Stimulated activated CD8-positive, alpha-beta memory T cell treated with anti-CD3 and anti-CD28 coated beads, Interleukin-7, amount 100 ng/mL, for 48 hours (primary cell): ENCODE data around the gene DCHS2.

ENCODE experiments used
- DNase-seq, 2 donors: peaks; one replicate each; pipeline ENCODE4 v3.0.0-alpha.2; 2020; ENCODE audit warnings: low read depth in 1 of 2; ENCODE audit errors: extremely low read depth in 1 of 2

Gene DCHS2

DNA sequence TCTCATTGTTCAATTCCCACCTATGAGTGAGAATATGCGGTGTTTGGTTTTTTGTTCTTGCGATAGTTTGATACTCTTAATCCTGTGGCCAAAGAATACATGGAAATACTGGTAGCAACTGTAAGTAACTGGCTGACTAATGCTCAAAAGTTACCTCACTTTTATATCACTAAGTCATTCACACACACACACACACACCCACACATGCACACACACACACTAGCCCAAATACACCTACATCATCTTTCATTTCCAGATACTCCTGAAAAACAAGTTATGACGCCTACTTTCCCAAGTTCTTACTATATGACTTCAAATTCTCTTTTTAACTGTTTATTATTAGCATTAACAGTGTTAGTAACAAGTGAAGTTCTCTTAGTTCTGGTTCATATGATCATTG is 101.3 kb downstream of the DCHS2 start:
- no peak for DNase-seq

DNA sequence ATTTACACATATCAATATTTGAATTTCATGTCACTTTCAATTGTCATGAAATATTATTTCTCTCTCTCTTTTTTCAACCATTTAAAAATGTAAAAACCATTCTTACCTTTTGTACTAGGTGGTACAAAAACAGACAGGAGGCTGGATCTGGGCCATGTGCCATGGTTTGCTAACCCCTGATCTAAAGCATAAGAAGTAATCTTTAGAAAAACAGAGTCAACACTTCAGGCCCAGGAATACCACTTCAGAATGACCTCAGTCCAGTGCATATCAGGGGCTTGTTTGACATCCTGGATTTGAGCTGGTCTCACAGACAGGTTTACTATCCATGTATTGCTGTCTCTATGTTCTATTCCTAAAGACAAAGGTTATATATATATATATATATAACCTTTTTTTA is 102.5 kb downstream of the DCHS2 start:
- DNase-seq: no peak

DNA sequence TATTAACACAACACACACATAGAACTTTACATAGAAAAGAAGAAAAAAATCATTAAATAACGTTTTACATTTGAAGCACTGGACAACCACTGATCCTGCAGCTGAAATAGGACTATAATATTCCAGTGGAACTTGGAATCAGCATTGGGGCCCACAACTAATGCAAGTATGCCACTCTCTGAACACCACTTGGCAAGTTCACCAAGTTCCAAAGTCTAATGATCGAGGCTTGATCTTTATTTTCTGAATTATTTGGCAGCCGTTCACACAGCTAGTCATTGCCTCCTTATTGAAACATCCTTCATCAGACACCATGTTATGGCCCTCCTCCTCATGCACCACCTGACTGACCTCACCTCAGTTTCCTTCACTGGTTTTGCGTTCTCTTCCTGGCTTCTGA is 107.6 kb downstream of the DCHS2 start:
- no peak for DNase-seq

DNA sequence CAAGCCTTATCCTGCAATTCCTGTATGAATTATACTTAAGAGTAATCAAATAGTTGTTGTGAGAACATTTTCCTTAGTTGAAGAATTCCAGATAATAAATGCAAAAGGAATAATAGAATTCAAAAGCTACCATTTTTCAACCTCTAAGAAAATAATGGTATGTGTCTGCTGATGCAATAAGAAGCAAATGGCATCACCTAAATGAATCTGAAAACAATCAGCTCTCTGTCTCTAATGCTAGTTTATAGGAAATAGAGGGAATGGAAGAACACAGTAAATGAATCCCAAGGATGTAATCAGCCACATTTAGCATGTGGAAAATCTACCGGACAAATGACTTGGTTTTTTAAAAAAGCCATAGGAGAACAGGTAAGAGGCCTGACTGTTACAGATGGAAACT is 115.1 kb downstream of the DCHS2 start:
- no peak for DNase-seq

DNA sequence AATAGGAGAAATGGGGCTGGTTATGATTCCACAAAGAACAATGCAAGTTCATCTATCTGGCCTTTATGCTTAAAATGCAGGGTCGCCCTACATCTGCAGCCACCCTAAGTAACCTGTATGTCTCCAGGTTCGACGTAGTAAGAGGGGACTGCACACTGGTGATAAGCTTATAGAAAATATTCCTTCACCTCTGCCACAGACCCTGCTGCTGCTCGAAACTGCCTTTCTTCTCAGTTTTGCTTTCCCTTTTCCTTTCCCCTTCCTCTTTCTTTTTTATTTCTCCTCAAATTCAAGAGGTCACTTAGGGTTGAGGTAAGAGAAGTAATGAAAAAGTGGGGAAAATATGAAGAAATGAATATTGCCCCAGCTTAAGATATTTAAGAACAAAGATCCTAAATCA is 123.5 kb downstream of the DCHS2 start:
- no peak for DNase-seq

DNA sequence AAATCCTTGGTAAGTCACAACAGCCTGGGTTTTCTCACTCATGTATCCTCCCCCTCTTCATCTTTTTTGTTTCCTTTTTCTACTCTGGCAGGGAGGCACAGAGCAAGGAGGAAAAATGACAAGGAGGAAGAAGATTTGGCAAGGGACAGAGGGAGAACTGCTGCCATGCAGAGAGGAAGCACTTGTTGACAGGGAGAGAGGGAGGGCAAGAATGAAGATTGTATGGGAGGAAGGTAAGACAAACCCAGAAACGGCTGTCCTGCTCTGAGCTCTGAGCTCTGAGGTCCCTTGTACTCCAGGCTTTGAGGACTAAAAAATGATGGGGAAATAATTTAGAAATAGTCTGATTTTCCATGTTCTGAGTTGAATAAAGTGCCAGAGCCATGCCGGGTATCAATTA is 123.9 kb downstream of the DCHS2 start:
- no peak for DNase-seq

DNA sequence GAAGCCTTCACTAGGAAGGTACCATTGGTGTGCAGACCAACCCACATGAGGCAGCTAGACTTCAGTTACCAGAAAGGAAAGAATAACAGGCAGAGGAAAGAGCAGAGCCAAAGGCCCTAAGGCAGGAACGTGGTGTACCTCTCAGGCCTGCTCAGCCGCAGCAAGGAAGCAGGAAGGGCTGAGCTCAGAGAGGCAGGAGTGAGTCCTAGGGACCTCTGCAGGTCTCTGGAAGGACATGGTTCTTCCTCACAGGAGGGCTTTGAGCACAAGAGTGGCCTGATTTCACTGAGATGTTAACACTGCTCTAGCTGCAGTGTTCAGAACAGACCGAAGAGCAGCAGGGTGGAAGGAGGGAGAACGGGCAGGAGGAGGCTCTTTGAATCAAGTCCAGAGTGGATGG is 124.6 kb downstream of the DCHS2 start:
- no peak for DNase-seq

DNA sequence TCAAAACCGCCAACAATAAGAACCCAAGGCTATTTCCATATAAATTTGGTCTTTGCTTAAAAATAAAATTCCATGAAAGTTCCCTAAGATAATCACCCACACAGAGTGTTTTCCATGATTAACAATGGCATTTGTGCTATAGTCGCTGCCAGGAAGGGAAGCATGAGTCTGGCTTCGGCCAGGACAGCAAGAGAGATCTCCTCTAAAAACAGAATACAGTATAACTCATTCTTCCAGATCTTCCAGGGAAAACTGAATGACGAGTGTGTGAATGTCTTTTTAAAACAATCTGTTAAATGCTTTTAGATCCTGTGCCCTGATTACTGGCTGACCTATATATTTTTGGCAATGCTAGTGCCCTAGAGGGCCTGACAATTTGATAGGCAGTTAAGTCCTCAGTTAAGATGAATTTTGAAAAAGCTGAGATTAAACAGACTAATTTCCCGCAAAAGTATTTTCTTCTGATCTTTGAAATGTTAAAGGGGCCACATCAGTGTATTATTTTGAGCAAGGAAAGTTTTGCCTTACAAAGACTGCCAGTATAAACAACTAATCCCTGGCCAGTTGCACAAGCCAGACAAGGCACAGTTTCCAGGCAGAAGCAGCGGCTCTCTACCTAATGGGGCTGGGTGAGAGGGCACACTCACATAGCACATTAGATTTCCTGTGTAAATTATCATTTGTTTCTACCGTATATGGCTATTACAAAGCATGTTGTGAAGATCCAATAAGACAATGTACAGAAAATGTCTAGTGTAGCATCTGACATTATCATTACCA is 127.3 kb downstream of the DCHS2 start:
- no peak for DNase-seq

DNA sequence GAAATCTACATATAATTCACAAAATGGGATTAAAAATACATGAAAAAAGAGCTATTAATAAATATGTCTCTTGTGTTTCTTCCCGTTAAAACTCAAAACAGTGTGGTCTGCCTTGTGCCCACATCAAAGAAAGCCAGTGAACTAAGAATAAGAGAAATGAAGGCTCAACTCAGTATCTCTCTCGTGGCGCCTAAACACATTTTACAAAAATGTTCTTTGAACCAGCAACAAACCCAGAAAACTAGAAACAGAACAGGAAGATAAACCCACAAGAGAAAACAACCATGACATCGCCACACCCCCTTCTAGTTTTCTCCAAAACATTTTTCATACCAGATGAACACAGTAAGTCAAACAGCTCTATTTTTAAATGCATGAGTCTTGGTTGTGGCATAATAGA is 130.1 kb downstream of the DCHS2 start:
- DNase-seq: no peak

DNA sequence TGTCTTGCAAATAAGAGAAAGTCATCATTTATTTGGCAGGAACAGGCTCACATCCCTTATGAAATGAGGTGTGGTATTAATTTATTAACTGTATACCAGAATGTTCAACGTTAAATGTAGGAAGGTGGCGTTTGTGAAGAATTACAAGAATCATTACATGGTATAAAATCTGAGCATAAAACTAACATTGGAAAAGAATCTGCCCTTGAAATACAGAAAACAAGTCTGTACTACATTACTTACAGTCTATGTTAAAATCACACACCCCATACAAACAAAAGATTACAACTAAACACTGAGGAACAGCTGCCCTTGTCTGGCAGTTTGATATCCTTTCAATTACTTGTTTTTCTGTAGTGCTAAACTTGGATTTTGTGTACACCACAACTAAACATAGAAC is 131.1 kb downstream of the DCHS2 start:
- no peak for DNase-seq

DNA sequence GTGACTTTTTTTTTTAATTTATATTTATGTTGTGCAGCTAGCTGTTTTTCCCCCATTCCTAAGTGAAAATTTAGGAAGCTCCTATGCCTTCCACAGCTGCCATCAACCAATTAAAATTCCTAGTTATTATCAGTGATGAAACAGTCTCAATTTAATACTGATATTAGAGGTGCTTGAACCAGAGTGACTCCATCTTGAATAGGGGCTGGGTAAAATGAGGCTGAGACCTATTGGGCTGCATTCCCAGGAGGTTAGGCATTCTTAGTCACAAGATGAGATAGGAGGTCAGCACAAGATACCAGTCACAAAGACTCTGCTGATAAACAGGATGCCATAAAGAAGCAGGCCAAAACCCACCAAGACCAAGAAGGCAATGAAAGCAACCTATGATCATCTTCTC is 136.7 kb downstream of the DCHS2 start:
- no peak for DNase-seq

DNA sequence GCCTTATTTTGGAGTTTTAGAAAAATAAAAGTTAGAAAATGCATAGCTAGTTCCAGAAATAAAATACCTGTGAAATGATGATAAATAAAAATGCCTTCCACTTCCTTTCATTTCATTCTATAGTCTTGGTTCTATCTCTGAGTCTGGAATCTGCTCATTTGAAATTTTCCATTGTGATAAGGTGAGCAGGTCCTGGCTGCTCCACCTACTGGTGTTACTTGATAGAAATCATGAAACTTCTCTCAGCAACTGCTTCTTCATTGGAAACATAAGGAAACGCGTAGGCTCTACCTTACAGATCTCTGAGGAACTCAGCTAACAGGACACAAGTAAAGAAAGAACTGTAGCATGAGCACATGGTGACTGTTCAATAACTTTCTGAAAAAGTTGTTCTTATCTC is 141.8 kb downstream of the DCHS2 start:
- no peak for DNase-seq

DNA sequence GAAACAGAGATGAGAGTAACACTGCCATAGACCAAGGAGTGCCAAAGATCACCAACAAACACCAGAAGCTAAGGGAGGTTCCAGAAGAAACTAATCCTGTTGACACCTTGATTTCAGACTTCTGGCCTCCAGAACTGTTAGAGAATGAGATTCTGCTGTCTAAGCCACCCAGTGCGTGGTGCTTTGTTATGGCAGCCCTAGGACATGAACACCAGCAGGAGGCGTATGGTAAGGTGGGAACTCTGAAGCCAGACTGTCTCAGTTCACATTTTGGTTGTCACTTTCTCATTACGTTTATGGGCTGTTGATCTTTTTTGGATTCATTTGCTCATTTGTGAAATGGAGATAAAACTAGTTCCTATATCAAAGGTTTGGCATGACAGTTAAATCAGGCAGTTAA is 142.9 kb downstream of the DCHS2 start:
- DNase-seq: no peak

DNA sequence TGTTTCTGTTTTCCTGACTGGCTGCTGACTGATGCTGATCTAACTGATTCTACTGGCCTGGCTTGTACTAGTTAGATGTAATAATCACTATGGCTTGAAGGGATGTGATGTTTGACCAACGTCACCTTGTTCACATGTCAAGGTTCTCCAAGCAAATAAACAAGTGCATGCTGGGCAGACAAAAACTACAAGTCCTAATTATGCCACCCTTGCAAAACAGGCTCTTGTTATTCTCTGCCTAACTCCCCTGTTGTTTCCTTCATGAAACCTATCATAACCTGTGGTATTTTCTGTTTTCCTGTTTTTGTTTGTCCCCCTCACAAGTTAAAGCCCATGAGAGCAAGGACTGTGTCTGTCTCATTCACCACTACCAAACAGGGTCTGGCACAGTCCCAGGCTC is 146.2 kb downstream of the DCHS2 start:
- DNase-seq: no peak

DNA sequence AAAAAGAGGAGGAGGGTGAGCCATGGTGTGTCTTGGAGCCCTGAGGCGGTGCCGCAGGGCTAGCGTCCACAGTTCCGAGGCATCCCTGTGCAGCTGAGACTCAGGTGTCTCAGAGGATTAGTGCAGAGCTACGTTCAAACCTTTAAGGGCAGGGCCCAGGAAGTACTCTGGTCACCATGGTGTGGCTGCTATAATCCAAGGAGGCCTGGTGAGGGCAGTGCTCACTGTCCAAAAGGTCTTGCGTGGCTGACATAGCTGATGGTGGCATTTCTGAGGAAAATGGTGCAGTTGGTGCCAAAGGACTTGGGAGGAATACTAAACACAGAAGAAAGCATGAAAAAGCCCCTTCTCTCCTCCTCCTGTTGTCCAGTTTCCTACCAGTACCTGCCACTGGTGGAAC is 146.9 kb downstream of the DCHS2 start:
- no peak for DNase-seq

DNA sequence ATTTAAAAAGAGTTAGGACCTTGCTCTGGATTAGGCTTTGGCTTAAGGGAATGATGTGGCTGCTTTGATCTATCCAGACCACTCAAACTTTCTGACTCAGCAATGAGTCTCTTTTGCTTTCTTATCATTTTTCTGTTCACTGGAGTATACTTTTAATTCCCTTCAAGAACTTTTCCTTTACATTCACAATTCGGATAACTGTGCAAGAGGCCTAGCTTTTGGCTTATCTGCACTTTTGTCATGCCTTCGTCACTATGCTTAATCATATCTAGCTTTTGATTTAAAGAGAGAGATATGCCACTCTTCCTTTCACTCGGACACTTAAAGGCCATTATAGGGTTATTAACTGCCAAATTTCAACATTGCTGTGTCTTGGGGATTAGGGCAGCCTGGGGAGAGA is 147.9 kb downstream of the DCHS2 start:
- DNase-seq: no peak

DNA sequence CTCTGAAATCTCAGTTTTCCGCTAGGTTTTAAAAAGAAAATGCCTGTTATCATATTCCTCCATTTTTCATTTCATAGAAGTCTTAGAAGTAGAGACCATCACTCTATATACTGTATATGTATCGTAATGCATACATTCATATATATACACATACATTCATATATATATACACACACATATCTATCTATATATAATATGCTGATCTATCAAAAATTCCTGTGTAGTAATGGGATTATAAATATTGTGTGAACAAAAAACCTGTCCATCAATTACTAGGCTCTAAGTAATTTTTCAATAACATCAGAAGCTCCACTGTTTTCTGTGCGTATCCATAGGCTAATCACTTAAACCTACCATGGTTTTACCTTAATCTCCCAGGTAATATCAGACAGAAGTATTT is 150.2 kb downstream of the DCHS2 start:
- no peak for DNase-seq

DNA sequence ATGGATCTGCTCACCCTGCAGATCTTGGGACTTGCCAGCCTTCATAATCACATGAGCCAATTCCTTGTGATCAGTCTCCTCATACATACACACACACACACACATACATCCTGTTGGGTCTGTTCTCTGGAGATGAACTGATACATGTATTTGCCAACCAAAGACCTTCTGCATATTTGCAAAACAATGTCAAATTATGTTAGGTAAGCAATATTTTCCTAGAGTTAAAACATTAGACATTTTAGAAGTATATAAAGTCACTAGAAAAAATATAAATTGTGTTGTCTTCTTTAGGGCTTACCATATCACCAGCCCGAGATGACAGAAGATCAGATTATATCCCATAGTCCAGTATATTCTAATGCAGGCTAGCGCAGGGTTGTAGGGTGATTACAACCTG is 156.0 kb downstream of the DCHS2 start:
- no peak for DNase-seq

DNA sequence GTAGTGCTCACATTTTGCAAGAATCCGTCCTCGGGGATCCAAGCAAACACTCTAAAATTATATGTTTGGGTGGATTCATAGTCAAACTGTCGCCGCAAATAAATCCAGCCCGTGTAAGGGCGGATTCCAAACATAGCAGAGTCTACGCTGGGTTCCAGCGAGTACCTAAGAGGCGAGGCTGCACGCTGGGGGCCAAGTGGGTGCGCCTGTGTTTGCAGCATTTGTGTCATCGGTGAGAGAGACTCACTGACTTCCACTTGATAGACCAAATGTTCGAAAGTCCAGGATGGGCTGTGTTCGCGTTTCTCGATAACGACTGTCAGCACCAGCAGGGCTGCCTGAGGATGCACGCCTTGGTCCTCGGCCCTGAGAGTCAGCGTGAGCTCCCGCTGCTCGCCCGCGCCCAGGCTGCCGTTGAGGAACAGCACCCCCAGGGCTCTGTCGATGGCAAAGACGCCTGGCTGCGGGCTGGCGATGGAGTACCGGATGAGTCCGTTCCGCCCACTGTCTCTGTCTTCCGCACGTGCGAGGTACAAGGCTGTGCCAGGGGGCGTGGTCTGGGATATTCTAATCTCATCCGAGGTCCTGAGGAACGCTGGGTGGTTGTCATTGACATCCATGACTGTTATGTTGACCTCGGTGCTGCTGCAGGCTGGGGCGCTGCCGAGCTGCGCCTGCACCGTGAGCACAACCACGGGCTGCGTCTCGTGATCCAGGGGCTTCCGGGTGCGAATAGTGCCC is 158.7 kb downstream of the DCHS2 start:
- DNase-seq: peak; percentile 19 to 44

DNA sequence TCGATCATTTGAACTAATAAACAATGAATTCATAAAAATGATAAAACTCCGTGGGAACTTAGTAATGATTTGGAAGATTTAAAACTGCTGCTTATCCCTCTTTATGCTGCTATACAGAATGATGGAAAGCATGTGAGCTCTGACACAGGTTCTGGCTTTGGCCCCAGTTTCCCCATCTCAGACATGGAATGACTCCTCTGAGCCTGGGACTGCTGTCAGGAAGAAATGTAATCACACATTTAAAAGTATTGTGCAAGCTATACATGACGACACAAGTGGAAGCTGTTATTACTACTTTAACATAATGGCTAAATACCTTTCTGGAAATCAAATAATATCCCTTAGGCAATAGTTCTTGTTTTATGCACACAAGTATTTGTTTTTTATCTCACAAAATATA is 161.7 kb downstream of the DCHS2 start:
- no peak for DNase-seq

DNA sequence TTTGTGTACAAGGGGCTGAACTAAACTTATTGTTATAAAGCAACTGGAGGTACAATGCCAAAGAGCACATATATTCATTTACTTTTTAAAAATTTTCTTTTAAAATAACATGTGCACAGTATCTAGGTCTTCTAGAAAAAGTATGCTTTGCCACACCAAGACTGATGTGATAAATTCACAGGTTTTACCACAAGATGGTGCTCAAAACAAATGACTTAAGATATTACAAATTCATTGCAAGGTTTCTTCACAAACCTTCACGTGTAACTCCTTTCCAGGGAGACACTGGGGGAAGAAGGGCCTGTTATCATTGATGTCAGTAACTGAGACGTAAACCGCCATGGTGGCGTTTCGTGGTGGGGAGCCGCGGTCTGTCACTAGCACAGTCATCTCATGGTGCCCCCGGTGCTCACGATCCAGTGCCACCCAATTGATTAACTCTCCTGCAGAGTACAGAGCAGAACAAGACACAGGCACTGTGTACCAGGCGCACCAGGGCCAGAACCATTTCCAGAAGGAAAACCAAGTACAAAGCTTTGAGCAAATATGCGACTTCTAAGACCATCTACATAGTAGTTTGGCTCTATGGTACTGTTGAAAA is 162.2 kb downstream of the DCHS2 start:
- DNase-seq: no peak

DNA sequence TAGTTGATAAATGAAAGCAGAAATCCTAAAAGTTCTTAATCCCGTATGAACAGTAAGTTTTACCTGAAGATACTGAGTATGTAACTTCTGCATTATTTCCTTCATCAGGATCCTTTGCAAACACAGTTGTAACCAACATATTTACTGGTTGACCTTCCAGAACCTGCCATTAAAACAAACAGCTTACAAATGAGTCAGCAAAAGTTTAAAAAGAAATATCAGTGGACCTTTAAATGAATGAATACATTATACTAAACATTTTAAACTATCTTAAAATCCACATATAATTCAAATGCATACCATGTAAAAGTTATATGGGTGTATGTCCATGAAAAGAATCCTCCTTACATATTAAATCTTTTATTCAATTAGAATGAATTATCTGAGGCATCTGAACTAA is 163.6 kb downstream of the DCHS2 start:
- DNase-seq: no peak
